K562 (cell line): ENCODE results near the gene SPCS3. TPM values are rescaled to one million over a fixed set of nuclear protein-coding genes. Genes with fewer than 3 reads are reported as not detected.

Experiments
- CBX3 ChIP-seq, 2 experiments: IDR thresholded peaks; 1 replicate in 1 of 2; 2 replicates in 1 of 2; pipeline ENCODE4 v1.6.1; 2012; ENCODE audit warnings: inconsistent platforms in 2 of 2, low read length in 2 of 2, borderline replicate concordance in 1 of 2, control low read depth in 1 of 2
- CREM ChIP-seq: IDR thresholded peaks from 2 replicates; pipeline ENCODE4 v1.6.1; 2014; ENCODE audit warnings: antibody characterized with exemption, low read depth
- ETS2 ChIP-seq: IDR thresholded peaks from 2 replicates; pipeline ENCODE4 v1.6.1; 2016; ENCODE audit warnings: borderline replicate concordance, missing genetic modification characterization, mild to moderate bottlenecking, moderate library complexity, missing compliant biosample characterization; ENCODE audit not compliant: poor library complexity, severe bottlenecking
- FOXK2 ChIP-seq, 2 experiments: fragments of 450-650 bp; IDR thresholded peaks in 1 of 2; conservative IDR thresholded peaks in 1 of 2; 2 replicates each; pipeline ENCODE4 v1.6.1; 2016; ENCODE audit warnings: low read depth in 2 of 2, mild to moderate bottlenecking in 1 of 2
- JUNB ChIP-seq: fragments of 450-650 bp; formaldehyde crosslinking; conservative IDR thresholded peaks from 2 replicates; pipeline ENCODE4 v1.4.0; 2020; ENCODE audit warnings: mild to moderate bottlenecking
- PCBP2 ChIP-seq: fragments of 200-400 bp; formaldehyde crosslinking; IDR thresholded peaks from 2 replicates; pipeline ENCODE4 v1.6.1; 2018; ENCODE audit warnings: low read length, low read depth, mild to moderate bottlenecking, moderate library complexity; ENCODE audit not compliant: poor library complexity, severe bottlenecking
- POLR2G ChIP-seq: fragments of 200-400 bp; formaldehyde crosslinking; IDR thresholded peaks from 2 replicates; pipeline ENCODE4 v1.6.1; 2017; ENCODE audit warnings: low read depth, mild to moderate bottlenecking, antibody characterized with exemption, low read length, moderate library complexity
- RBM22 ChIP-seq: fragments of 200-400 bp; formaldehyde crosslinking; IDR thresholded peaks from 2 replicates; pipeline ENCODE4 v1.6.1; 2018; ENCODE audit warnings: low read length, low read depth; ENCODE audit not compliant: poor library complexity, severe bottlenecking
- SMARCA4 ChIP-seq: fragments of 450-650 bp; IDR thresholded peaks from 2 replicates; pipeline ENCODE4 v1.6.1; 2016
- SMARCC2 ChIP-seq: fragments of 450-650 bp; IDR thresholded peaks from 2 replicates; pipeline ENCODE4 v1.6.1; 2017; ENCODE audit warnings: antibody characterized with exemption, moderate library complexity, mild to moderate bottlenecking, low read depth
- SRSF9 ChIP-seq: fragments of 200-400 bp; formaldehyde crosslinking; IDR thresholded peaks from 2 replicates; pipeline ENCODE4 v1.6.1; 2017; ENCODE audit warnings: low read depth, low read length, borderline replicate concordance
- TBP ChIP-seq: optimal IDR thresholded peaks from 2 replicates; pipeline ENCODE3; 2011; ENCODE audit warnings: low read depth, low read length, improper control_type of control experiment
- ZNF217 ChIP-seq: sonication (generic); formaldehyde crosslinking; IDR thresholded peaks from 2 replicates; pipeline ENCODE4 v1.8.0; 2022; ENCODE audit warnings: mild to moderate bottlenecking, missing genetic modification reagents
- ZNF316 ChIP-seq: fragments of 450-650 bp; IDR thresholded peaks from 2 replicates; pipeline ENCODE4 v1.6.1; 2016
- ZNF324 ChIP-seq: fragments of 250-450 bp; sonication (Bioruptor Pico); IDR thresholded peaks from 2 replicates; pipeline ENCODE4 v1.4.0; 2020; ENCODE audit warnings: mild to moderate bottlenecking
- polyA plus RNA-seq, 8 experiments: library from polyadenylated mRNA; depleted of rRNA in 4 of 8; stranded (reverse) in 5 of 8; unstranded in 3 of 8; fragments of >200 nt; fragmentation: Nextera tagmentation in 2 of 8; fragmentation: Illumina TruSeq in 1 of 8; extraction: Ambion mirVana in 2 of 8; extraction: Trizol in 1 of 8; gene quantifications; 2 replicates each; pipeline versions ENCODE4 v1.2.1 to v1.2.3, GENCODE V29; 2011 to 2014; ENCODE audit warnings: inconsistent platforms in 1 of 8, missing spikeins in 1 of 8
- total RNA-seq, 7 experiments: library from RNA; depleted of rRNA in 6 of 7; stranded (reverse); fragments of >200 nt in 6 of 7; fragmentation: Illumina TruSeq in 2 of 7; extraction: Trizol in 2 of 7; gene quantifications; 2 replicates each; pipeline versions ENCODE4 v1.2.1 to v1.2.3, GENCODE V29; 2011 to 2021; ENCODE audit warnings: low replicate concordance in 1 of 7
- TF ChIP-seq, protein P1 (sequence below): fragments of 250-450 bp; sonication (Bioruptor Pico); IDR thresholded peaks from 2 replicates; pipeline ENCODE4 v1.4.0; 2020
- TF ChIP-seq, protein P2 (sequence below): sonication (generic); formaldehyde crosslinking; IDR thresholded peaks from 2 replicates; pipeline ENCODE4 v1.8.0; 2022; ENCODE audit warnings: mild to moderate bottlenecking, low read depth, missing genetic modification reagents
- TF ChIP-seq, protein P3 (sequence below): sonication (generic); formaldehyde crosslinking; IDR thresholded peaks from 2 replicates; pipeline ENCODE4 v1.5.0; 2020; ENCODE audit warnings: missing genetic modification reagents
- TF ChIP-seq, protein P4 (sequence below): fragments of 450-650 bp; IDR thresholded peaks from 2 replicates; pipeline ENCODE4 v1.6.1; 2016; ENCODE audit warnings: borderline replicate concordance

The SPCS3 gene
- total and polyA plus RNA-seq, 9 of the 15 experiments (the other 6 are each of a cell fraction or from before 2014, with no cell fraction given), result 64.6 to 196 (median 85.4) TPM

DNA sequence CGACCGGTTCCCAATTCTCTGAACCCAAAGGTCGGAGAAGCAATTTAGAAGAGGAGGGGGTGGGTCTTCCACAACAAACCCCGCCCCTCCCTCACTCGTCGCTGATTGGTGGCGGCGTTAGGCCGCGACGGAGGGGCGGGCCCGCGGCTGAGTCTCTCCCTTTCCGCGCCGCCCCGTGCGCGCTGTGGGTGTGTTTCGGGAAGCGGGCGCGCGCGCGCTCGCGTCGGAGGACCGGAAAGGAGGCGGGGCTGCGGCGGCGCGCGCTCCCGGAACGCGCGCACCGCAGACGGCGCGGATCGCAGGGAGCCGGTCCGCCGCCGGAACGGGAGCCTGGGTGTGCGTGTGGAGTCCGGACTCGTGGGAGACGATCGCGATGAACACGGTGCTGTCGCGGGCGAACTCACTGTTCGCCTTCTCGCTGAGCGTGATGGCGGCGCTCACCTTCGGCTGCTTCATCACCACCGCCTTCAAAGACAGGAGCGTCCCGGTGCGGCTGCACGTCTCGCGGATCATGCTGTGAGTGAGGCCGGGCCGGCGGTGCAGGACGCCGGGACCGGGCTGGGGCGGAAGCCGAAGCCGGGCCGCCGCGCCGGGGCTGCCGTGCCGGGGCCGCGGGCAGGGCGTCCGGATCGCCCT, at the start of gene SPCS3 (continued):
- no peak for TF ChIP-seq PCBP2
- TF ChIP-seq JUNB (CRISPR knock-in tag), result no peak
- no peak for TF ChIP-seq SMARCC2
- peak in 1 of 2 experiments; percentile 31; a peak in 1 of 4 replicates for TF ChIP-seq FOXK2 (conservative IDR thresholded peaks at IDR 0.05 in 1 of 2, IDR thresholded peaks at IDR 0.05 in 1 of 2; ENCODE audit: low read depth in 2 of 2)
- TF ChIP-seq ZNF316, result no peak
- TF ChIP-seq RBM22, result no peak
- TF ChIP-seq ZNF324 (CRISPR knock-in tag), result no peak
- TF ChIP-seq, protein P1, sequence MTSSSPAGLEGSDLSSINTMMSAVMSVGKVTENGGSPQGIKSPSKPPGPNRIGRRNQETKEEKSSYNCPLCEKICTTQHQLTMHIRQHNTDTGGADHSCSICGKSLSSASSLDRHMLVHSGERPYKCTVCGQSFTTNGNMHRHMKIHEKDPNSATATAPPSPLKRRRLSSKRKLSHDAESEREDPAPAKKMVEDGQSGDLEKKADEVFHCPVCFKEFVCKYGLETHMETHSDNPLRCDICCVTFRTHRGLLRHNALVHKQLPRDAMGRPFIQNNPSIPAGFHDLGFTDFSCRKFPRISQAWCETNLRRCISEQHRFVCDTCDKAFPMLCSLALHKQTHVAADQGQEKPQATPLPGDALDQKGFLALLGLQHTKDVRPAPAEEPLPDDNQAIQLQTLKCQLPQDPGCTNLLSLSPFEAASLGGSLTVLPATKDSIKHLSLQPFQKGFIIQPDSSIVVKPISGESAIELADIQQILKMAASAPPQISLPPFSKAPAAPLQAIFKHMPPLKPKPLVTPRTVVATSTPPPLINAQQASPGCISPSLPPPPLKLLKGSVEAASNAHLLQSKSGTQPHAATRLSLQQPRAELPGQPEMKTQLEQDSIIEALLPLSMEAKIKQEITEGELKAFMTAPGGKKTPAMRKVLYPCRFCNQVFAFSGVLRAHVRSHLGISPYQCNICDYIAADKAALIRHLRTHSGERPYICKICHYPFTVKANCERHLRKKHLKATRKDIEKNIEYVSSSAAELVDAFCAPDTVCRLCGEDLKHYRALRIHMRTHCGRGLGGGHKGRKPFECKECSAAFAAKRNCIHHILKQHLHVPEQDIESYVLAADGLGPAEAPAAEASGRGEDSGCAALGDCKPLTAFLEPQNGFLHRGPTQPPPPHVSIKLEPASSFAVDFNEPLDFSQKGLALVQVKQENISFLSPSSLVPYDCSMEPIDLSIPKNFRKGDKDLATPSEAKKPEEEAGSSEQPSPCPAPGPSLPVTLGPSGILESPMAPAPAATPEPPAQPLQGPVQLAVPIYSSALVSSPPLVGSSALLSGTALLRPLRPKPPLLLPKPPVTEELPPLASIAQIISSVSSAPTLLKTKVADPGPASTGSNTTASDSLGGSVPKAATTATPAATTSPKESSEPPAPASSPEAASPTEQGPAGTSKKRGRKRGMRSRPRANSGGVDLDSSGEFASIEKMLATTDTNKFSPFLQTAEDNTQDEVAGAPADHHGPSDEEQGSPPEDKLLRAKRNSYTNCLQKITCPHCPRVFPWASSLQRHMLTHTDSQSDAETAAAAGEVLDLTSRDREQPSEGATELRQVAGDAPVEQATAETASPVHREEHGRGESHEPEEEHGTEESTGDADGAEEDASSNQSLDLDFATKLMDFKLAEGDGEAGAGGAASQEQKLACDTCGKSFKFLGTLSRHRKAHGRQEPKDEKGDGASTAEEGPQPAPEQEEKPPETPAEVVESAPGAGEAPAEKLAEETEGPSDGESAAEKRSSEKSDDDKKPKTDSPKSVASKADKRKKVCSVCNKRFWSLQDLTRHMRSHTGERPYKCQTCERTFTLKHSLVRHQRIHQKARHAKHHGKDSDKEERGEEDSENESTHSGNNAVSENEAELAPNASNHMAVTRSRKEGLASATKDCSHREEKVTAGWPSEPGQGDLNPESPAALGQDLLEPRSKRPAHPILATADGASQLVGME (CRISPR knock-in tag), result no peak
- TF ChIP-seq POLR2G, result peak; percentile 91
- peak; percentile 69 for TF ChIP-seq TBP
- TF ChIP-seq CREM, result peak; percentile 94
- TF ChIP-seq, protein P2, sequence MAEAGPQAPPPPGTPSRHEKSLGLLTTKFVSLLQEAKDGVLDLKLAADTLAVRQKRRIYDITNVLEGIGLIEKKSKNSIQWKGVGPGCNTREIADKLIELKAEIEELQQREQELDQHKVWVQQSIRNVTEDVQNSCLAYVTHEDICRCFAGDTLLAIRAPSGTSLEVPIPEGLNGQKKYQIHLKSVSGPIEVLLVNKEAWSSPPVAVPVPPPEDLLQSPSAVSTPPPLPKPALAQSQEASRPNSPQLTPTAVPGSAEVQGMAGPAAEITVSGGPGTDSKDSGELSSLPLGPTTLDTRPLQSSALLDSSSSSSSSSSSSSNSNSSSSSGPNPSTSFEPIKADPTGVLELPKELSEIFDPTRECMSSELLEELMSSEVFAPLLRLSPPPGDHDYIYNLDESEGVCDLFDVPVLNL (CRISPR knock-in tag), result no peak
- TF ChIP-seq SMARCA4, result no peak
- no peak for TF ChIP-seq SRSF9
- no peak for TF ChIP-seq ETS2 (tag)
- no peak for TF ChIP-seq CBX3 (IDR thresholded peaks at IDR 0.05; ENCODE audit: borderline replicate concordance in 1 of 2, low read length in 2 of 2)
- TF ChIP-seq, protein P3, sequence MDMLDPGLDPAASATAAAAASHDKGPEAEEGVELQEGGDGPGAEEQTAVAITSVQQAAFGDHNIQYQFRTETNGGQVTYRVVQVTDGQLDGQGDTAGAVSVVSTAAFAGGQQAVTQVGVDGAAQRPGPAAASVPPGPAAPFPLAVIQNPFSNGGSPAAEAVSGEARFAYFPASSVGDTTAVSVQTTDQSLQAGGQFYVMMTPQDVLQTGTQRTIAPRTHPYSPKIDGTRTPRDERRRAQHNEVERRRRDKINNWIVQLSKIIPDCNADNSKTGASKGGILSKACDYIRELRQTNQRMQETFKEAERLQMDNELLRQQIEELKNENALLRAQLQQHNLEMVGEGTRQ, result no peak
- TF ChIP-seq, protein P4, sequence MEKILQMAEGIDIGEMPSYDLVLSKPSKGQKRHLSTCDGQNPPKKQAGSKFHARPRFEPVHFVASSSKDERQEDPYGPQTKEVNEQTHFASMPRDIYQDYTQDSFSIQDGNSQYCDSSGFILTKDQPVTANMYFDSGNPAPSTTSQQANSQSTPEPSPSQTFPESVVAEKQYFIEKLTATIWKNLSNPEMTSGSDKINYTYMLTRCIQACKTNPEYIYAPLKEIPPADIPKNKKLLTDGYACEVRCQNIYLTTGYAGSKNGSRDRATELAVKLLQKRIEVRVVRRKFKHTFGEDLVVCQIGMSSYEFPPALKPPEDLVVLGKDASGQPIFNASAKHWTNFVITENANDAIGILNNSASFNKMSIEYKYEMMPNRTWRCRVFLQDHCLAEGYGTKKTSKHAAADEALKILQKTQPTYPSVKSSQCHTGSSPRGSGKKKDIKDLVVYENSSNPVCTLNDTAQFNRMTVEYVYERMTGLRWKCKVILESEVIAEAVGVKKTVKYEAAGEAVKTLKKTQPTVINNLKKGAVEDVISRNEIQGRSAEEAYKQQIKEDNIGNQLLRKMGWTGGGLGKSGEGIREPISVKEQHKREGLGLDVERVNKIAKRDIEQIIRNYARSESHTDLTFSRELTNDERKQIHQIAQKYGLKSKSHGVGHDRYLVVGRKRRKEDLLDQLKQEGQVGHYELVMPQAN, result no peak
- TF ChIP-seq ZNF217 (CRISPR knock-in tag), result no peak
